Left lung (tissue), 10 donors: Measurements from ENCODE around the gene PDCD6IP. TPM values are rescaled to one million over a fixed set of nuclear protein-coding genes. Genes with fewer than 3 reads are reported as not detected.

ENCODE experiments used
- ATAC-seq: fragments of 200-7000 bp; cut with Tn5 transposase; one replicate; pipeline ENCODE4 v1.9.1; 2020; ENCODE audit warnings: moderate library complexity
- DNase-seq, 4 donors: peaks; one replicate each; pipeline ENCODE4 v3.0.0-alpha.2; 2013 to 2020
- H3K27ac ChIP-seq, 2 donors: fragments of 200-600 bp; sonication (generic) in 1 of 2; one replicate each; pipeline versions ENCODE4 v1.5.0 to v1.8.0; 2020 to 2021
- H3K27me3 ChIP-seq, 2 donors: fragments of 200-600 bp; sonication (generic) in 1 of 2; one replicate each; pipeline versions ENCODE4 v1.5.0 to v1.8.0; 2020 to 2021
- H3K36me3 ChIP-seq, 2 donors: fragments of 200-600 bp; sonication (generic) in 1 of 2; one replicate each; pipeline versions ENCODE4 v1.5.0 to v1.8.0; 2020 to 2021
- H3K4me1 ChIP-seq, 2 donors: fragments of 200-600 bp; one replicate each; pipeline ENCODE4 v1.8.0; 2021
- H3K4me3 ChIP-seq, 2 donors: fragments of 200-600 bp; sonication (generic) in 1 of 2; one replicate each; pipeline versions ENCODE4 v1.5.0 to v1.8.0; 2020 to 2021; ENCODE audit warnings: mild to moderate bottlenecking in 1 of 2
- H3K9me3 ChIP-seq, 2 donors: fragments of 200-600 bp; sonication (generic) in 1 of 2; one replicate each; pipeline versions ENCODE4 v1.5.0 to v1.8.0; 2020 to 2021
- CTCF ChIP-seq, 2 donors: fragments of 200-600 bp; sonication (generic) in 1 of 2; IDR thresholded peaks; one replicate each; pipeline versions ENCODE4 v1.5.0 to v1.8.0; 2021; ENCODE audit warnings: antibody characterized with exemption in 2 of 2
- intact Hi-C, 2 donors: fragments of 100-400 bp; cut with DNase I; formaldehyde crosslinking; loops; one replicate each; pipeline versions ENCODE4 v1.11.2 to v1.14.2; 2022
- polyA plus RNA-seq, 6 donors: library from polyadenylated mRNA; unstranded; fragments of 120-200 nt; gene quantifications; one replicate each; pipeline ENCODE4 v1.2.1, GENCODE V29; 2013; ENCODE audit not compliant: insufficient read length in 6 of 6
- total RNA-seq, 2 donors: library from RNA; stranded (reverse); fragmentation: NEBNext Ultra II Directional; extraction: Animal tissue kit (Norgen Biotek cat#: 25700); gene quantifications; one replicate each; pipeline ENCODE4 v1.2.1, GENCODE V29; 2021
- donor health status: DM: no; HTN: yes; CAD: no.
- donor health status: DM: no; HTN: no; CAD: no.

The PDCD6IP gene
- total and polyA plus RNA-seq, 8 donors, result 172 to 270 (median 205) TPM

GRCh38 chr3:33914212-33914611 lies 115.8 kb downstream of the PDCD6IP start:
- H3K4me3 ChIP-seq, result no peak overlapping the region
- no peak overlapping the region for H3K27ac ChIP-seq
- no peaks in the 10 kb centered on the region for H3K4me1 ChIP-seq
- DNase-seq (no peak), ATAC-seq (no peak)
- TF ChIP-seq CTCF (IDR thresholded peaks at IDR 0.05), result no peak
- no peaks in the 10 kb centered on the region for H3K9me3 ChIP-seq
- intact Hi-C loops, result no loop called here
- H3K36me3 ChIP-seq, result no peaks in the 10 kb centered on the region
- H3K27me3 ChIP-seq, result no peaks in the 10 kb centered on the region

DNA sequence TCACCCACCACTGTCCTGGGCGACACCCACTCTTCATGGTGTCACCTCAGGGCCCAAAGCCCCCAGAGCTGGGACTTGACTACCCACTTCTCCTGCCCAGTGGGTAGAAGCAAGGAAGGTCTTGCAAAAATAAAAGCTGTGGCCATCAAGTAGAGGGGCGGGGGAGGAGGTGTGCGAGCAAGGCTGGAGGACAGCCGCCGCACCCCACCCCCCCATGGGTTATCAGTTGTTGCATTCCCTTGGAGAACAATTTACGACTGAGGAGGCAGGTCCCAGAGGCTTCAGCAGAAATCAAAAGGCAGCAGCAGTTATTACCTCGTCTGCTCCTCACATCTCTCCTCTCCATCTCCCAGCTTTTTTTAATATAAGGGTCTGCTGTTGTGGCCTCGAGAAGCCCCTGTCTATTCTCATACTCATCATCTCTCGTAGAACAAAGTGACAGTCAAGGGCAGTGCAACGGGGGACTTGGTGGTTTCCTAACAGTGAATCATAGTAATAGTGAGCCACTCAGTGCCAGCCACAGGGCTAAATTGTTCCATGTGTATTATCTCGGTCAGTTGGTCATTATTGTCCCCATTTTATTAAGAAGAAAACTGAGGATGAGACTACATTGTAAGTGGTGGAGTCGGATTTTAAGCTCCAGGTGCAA lies 116.4 kb downstream of the PDCD6IP start:
- Histone ChIP-seq H3K4me1 (no peaks in the 10 kb centered on the region), H3K36me3 (no peaks in the 10 kb centered on the region), H3K27me3 (no peaks in the 10 kb centered on the region), H3K27ac (no peak overlapping the region), H3K4me3 (no peak overlapping the region), H3K9me3 (no peaks in the 10 kb centered on the region)
- ATAC-seq, result no peak
- TF ChIP-seq CTCF (IDR thresholded peaks at IDR 0.05), result no peak
- intact Hi-C loops, result no loop called here
- no peak for DNase-seq

GRCh38 chr3:33915796-33916546 lies 117.5 kb downstream of the PDCD6IP start:
- Histone ChIP-seq H3K27ac (no peak overlapping the region), H3K36me3 (no peaks in the 10 kb centered on the region), H3K4me1 (no peaks in the 10 kb centered on the region), H3K27me3 (no peaks in the 10 kb centered on the region), H3K4me3 (no peak overlapping the region), H3K9me3 (no peaks in the 10 kb centered on the region)
- DNase-seq (peak in 1 of 4 donors; percentile 30), ATAC-seq (no peak)
- no peak for TF ChIP-seq CTCF (IDR thresholded peaks at IDR 0.05)
- intact Hi-C loops, result no loop called here

DNA sequence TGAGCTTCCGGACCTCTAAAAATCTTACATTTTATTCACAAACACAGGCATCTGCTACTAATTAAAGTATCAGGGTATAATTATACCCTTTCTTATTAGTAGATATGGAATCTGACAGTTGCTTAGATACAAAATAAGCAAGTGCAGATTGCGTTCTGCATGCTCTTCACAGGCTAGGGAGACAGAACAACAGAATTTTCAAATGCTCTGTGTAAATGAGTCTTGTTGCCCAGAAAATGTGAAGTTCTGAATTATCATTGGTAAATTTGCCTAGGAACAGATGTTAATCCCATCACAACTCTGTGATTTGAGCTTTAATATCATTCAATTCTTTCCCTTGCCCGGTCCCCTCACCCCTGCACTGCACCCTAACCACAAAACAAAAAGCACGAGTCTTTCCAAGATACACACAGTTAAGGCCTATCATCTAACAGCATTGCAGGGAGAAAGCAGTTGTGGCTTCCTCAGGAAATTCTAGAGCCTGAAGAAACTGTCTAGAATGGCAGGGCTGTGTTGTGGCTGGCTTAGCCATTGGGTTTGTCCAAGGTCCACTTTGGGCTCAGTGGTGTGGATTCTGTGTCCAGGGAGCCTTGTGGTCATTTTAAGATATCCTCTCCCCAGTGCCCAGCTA lies 119.8 kb downstream of the PDCD6IP start:
- DNase-seq (no peak), ATAC-seq (no peak)
- intact Hi-C loops, result no loop called here
- no peaks in the 10 kb centered on the region for H3K9me3 ChIP-seq
- H3K4me1 ChIP-seq, result no peaks in the 10 kb centered on the region
- H3K27ac ChIP-seq, result no peak overlapping the region
- H3K27me3 ChIP-seq, result no peaks in the 10 kb centered on the region
- TF ChIP-seq CTCF (IDR thresholded peaks at IDR 0.05), result no peak
- no peaks in the 10 kb centered on the region for H3K36me3 ChIP-seq
- H3K4me3 ChIP-seq, result no peak overlapping the region

Other genes starting within 250 kb of the PDCD6IP start
- 10 to 100 TPM; 48.4 to 50.6 TPM for gene CLASP2, start 80.4 kb upstream of the PDCD6IP start, total RNA-seq
- 10 to 100 TPM; 53.0 to 73.3 (median 64.5) TPM for gene CLASP2, start 80.4 kb upstream of the PDCD6IP start, polyA plus RNA-seq